ENCODE results near the gene TASOR. TPM values are rescaled to one million over a fixed set of nuclear protein-coding genes. Genes with fewer than 3 reads are reported as not detected.

Gene TASOR
- polyA plus RNA-seq, 1 donor from 2014 or later = 84.8 TPM

DNA sequence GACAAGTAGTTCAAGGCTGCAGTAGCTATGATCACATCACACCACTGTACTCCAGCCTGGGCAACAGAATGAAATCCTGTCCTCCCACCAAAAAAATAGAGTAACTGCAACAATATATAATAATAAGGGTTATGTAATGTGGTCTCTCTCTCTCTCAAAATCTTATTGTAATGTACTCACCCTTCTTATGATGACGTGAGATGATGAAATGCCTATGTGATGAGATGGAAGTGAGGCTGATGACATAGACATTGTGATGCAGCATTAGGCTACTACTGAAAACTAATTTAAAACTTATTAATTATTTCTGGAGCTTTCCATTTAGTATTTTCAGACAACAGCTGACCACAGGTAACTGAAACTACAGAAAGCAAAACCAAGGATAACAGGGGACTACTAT, 27.4 kb downstream of the TASOR start:
- Histone ChIP-seq H3K36me3 (ENCODE audit: insufficient read depth, low read length) (peaks cover 11% of the 10 kb centered on the region), H3F3A (ENCODE audit: insufficient read depth, low read length, poor library complexity, severe bottlenecking) (no peaks in the 10 kb centered on the region), H4K20me1 (ENCODE audit: insufficient read depth) (no peaks in the 10 kb centered on the region), H3K9ac (ENCODE audit: low read length) (no peak overlapping the region), H3K79me2 (replicated peaks; ENCODE audit: insufficient read depth, low read length) (peaks cover 8% of the 10 kb centered on the region), H3K4me3 (ENCODE audit: low read length) (no peak overlapping the region), H3K9me3 (ENCODE audit: low read length) (no peaks in the 10 kb centered on the region), H3K4me2 (ENCODE audit: low read length) (no peak overlapping the region), H3K27ac (ENCODE audit: low read length) (no peak overlapping the region), H2AFZ (ENCODE audit: low read depth, low read length) (no peak overlapping the region), H3K27me3 (ENCODE audit: insufficient read depth, low read depth, low read length) (no peaks in the 10 kb centered on the region), H3K9me2 (ENCODE audit: insufficient read depth, low read length) (no peaks in the 10 kb centered on the region)
- TF ChIP-seq, protein P1, sequence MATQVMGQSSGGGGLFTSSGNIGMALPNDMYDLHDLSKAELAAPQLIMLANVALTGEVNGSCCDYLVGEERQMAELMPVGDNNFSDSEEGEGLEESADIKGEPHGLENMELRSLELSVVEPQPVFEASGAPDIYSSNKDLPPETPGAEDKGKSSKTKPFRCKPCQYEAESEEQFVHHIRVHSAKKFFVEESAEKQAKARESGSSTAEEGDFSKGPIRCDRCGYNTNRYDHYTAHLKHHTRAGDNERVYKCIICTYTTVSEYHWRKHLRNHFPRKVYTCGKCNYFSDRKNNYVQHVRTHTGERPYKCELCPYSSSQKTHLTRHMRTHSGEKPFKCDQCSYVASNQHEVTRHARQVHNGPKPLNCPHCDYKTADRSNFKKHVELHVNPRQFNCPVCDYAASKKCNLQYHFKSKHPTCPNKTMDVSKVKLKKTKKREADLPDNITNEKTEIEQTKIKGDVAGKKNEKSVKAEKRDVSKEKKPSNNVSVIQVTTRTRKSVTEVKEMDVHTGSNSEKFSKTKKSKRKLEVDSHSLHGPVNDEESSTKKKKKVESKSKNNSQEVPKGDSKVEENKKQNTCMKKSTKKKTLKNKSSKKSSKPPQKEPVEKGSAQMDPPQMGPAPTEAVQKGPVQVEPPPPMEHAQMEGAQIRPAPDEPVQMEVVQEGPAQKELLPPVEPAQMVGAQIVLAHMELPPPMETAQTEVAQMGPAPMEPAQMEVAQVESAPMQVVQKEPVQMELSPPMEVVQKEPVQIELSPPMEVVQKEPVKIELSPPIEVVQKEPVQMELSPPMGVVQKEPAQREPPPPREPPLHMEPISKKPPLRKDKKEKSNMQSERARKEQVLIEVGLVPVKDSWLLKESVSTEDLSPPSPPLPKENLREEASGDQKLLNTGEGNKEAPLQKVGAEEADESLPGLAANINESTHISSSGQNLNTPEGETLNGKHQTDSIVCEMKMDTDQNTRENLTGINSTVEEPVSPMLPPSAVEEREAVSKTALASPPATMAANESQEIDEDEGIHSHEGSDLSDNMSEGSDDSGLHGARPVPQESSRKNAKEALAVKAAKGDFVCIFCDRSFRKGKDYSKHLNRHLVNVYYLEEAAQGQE (IDR thresholded peaks at IDR 0.05; ENCODE audit: borderline replicate concordance) = no peak
- TF ChIP-seq EP300 (conservative IDR thresholded peaks at IDR 0.05; ENCODE audit: poor library complexity, severe bottlenecking) = no peak
- TF ChIP-seq, protein P2, sequence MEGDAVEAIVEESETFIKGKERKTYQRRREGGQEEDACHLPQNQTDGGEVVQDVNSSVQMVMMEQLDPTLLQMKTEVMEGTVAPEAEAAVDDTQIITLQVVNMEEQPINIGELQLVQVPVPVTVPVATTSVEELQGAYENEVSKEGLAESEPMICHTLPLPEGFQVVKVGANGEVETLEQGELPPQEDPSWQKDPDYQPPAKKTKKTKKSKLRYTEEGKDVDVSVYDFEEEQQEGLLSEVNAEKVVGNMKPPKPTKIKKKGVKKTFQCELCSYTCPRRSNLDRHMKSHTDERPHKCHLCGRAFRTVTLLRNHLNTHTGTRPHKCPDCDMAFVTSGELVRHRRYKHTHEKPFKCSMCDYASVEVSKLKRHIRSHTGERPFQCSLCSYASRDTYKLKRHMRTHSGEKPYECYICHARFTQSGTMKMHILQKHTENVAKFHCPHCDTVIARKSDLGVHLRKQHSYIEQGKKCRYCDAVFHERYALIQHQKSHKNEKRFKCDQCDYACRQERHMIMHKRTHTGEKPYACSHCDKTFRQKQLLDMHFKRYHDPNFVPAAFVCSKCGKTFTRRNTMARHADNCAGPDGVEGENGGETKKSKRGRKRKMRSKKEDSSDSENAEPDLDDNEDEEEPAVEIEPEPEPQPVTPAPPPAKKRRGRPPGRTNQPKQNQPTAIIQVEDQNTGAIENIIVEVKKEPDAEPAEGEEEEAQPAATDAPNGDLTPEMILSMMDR (IDR thresholded peaks at IDR 0.05; ENCODE audit: poor library complexity, severe bottlenecking) = no peak
- no peak for TF ChIP-seq MXI1 (conservative IDR thresholded peaks at IDR 0.05; ENCODE audit: poor library complexity, severe bottlenecking)

DNA sequence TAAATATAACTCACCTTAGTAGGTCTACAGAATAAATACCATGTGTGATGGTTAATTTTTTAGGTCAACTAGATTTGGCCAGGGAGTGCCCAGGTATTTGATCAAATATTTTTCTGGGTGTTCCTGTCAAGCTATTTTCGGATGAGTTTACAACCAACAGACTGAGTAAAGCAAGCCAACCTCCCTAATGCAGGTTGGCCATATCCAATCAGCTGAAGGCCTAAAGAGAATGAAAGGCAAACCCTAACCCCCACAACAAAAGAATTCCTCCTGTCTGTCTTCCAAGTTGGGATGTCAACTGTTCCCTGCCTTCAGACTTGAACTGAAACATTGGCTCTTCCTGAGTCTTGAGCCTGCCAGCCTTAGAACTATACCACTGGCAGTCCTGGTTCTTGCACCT, 28.6 kb downstream of the TASOR start:
- Histone ChIP-seq H3K4me2 (ENCODE audit: low read length) (no peak overlapping the region), H3K4me3 (ENCODE audit: low read length) (no peak overlapping the region), H3K27me3 (ENCODE audit: insufficient read depth, low read depth, low read length) (no peaks in the 10 kb centered on the region), H3F3A (ENCODE audit: insufficient read depth, low read length, poor library complexity, severe bottlenecking) (no peaks in the 10 kb centered on the region), H3K9me2 (ENCODE audit: insufficient read depth, low read length) (no peaks in the 10 kb centered on the region), H3K9me3 (ENCODE audit: low read length) (no peaks in the 10 kb centered on the region), H2AFZ (ENCODE audit: low read depth, low read length) (no peak overlapping the region), H3K9ac (ENCODE audit: low read length) (no peak overlapping the region), H3K79me2 (replicated peaks; ENCODE audit: insufficient read depth, low read length) (peaks cover 8% of the 10 kb centered on the region), H3K27ac (ENCODE audit: low read length) (no peak overlapping the region), H3K36me3 (ENCODE audit: insufficient read depth, low read length) (peaks cover 20% of the 10 kb centered on the region), H4K20me1 (ENCODE audit: insufficient read depth) (no peaks in the 10 kb centered on the region)
- no peak for TF ChIP-seq EZH2 (IDR thresholded peaks at IDR 0.05; ENCODE audit: borderline replicate concordance, insufficient read depth, low read length, poor library complexity, severe bottlenecking)
- no peak for TF ChIP-seq POLR2AphosphoS5 (IDR thresholded peaks at IDR 0.05)
- no peak for TF ChIP-seq SMC3 (conservative IDR thresholded peaks at IDR 0.05; ENCODE audit: poor library complexity)
- TF ChIP-seq, protein P2 (IDR thresholded peaks at IDR 0.05; ENCODE audit: poor library complexity, severe bottlenecking) = no peak
- no peak for TF ChIP-seq EP300 (conservative IDR thresholded peaks at IDR 0.05; ENCODE audit: poor library complexity, severe bottlenecking)
- TF ChIP-seq RAD21 (conservative IDR thresholded peaks at IDR 0.05) = no peak
- no peak for TF ChIP-seq TAF1 (IDR thresholded peaks at IDR 0.05; ENCODE audit: low read depth)
- TF ChIP-seq MXI1 (conservative IDR thresholded peaks at IDR 0.05; ENCODE audit: poor library complexity, severe bottlenecking) = no peak
- TF ChIP-seq, protein P1 (IDR thresholded peaks at IDR 0.05; ENCODE audit: borderline replicate concordance) = no peak
